ENCODE results near the gene FOXO1. TPM values are rescaled to one million over a fixed set of nuclear protein-coding genes. Genes with fewer than 3 reads are reported as not detected.

FOXO1 gene
- total and polyA plus RNA-seq, 2 of the 13 experiments (the other 11 are each of a cell fraction or from before 2014, with no cell fraction given) = 8.1 to 13.1 TPM

- TF ChIP-seq ZNF609 (CRISPR knock-in tag; IDR thresholded peaks at IDR 0.05; ENCODE audit: borderline replicate concordance) (no peak), ZNF230 (CRISPR knock-in tag; IDR thresholded peaks at IDR 0.05) (no peak), ZNF850 (CRISPR knock-in tag; conservative IDR thresholded peaks at IDR 0.05) (no peak), SNAI1 (CRISPR knock-in tag; IDR thresholded peaks at IDR 0.05; ENCODE audit: borderline replicate concordance) (peak; percentile 83; the same call in 1 of the 2 replicates), CAMTA2 (CRISPR knock-in tag; IDR thresholded peaks at IDR 0.05; ENCODE audit: borderline replicate concordance) (peak; percentile 78; the same call in 1 of the 2 replicates), NONO (IDR thresholded peaks at IDR 0.05) (no peak), NONO (CRISPR knock-in tag; conservative IDR thresholded peaks at IDR 0.05) (no peak), EP300 (IDR thresholded peaks at IDR 0.05; ENCODE audit: low read depth in 2 of 2, low read length in 2 of 2) (peak; percentile 30 to 87; a peak in 2 of 4 replicates), EP300 (CRISPR knock-in tag; IDR thresholded peaks at IDR 0.05; ENCODE audit: borderline replicate concordance) (peak; percentile 66; the same call in 1 of the 2 replicates), ZC3H13 (CRISPR knock-in tag; IDR thresholded peaks at IDR 0.05) (0 out of 2 replicates have a peak, but pooled peaks have one; percentile 31), HDAC1 (CRISPR knock-in tag; IDR thresholded peaks at IDR 0.05) (peak; percentile 21; the same call in 1 of the 2 replicates), DPF2 (CRISPR knock-in tag; IDR thresholded peaks at IDR 0.05; ENCODE audit: borderline replicate concordance, low read depth) (peak; percentile 37; the same call in 1 of the 2 replicates), MEIS2 (CRISPR knock-in tag; IDR thresholded peaks at IDR 0.05) (peak; percentile 73), ZNF607 (CRISPR knock-in tag; IDR thresholded peaks at IDR 0.05; ENCODE audit: borderline replicate concordance) (0 out of 2 replicates have a peak, but pooled peaks have one; percentile 54), THYN1 (CRISPR knock-in tag; IDR thresholded peaks at IDR 0.05; ENCODE audit: borderline replicate concordance, low read depth) (0 out of 2 replicates have a peak, but pooled peaks have one; percentile 78), LCORL (IDR thresholded peaks at IDR 0.05) (no peak), LCORL (CRISPR knock-in tag; IDR thresholded peaks at IDR 0.05) (peak; percentile 49)
- TF ChIP-seq, protein P1, sequence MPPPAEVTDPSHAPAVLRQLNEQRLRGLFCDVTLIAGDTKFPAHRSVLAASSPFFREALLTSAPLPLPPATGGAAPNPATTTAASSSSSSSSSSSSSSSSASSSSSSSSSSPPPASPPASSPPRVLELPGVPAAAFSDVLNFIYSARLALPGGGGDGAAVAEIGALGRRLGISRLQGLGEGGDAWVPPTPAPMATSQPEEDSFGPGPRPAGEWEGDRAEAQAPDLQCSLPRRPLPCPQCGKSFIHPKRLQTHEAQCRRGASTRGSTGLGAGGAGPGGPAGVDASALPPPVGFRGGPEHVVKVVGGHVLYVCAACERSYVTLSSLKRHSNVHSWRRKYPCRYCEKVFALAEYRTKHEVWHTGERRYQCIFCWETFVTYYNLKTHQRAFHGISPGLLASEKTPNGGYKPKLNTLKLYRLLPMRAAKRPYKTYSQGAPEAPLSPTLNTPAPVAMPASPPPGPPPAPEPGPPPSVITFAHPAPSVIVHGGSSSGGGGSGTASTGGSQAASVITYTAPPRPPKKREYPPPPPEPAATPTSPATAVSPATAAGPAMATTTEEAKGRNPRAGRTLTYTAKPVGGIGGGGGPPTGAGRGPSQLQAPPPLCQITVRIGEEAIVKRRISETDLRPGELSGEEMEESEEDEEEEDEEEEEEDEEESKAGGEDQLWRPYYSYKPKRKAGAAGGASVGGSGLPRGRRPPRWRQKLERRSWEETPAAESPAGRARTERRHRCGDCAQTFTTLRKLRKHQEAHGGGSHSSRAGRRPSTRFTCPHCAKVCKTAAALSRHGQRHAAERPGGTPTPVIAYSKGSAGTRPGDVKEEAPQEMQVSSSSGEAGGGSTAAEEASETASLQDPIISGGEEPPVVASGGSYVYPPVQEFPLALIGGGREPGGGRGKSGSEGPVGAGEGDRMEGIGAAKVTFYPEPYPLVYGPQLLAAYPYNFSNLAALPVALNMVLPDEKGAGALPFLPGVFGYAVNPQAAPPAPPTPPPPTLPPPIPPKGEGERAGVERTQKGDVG (CRISPR knock-in tag; IDR thresholded peaks at IDR 0.05; ENCODE audit: borderline replicate concordance) = 0 out of 2 replicates have a peak, but pooled peaks have one; percentile 55
Observed at GRCh38 chr13:40563350-40564125, 102.9 kb downstream of the FOXO1 start (continued).
